ENCODE data around the gene PLCXD1.

GRCh38 chrX:258291-259040 is 22.7 kb upstream of the PLCXD1 start:
- TF ChIP-seq CTCF (IDR thresholded peaks at IDR 0.05), result no peak
- TF ChIP-seq POLR2A (IDR thresholded peaks at IDR 0.05), result no peak
- no peak for TF ChIP-seq EP300 (IDR thresholded peaks at IDR 0.05)

All from ovary (tissue), 3 donors.